ENCODE measurements around the gene ZNF628. TPM values are rescaled to one million over a fixed set of nuclear protein-coding genes. Genes with fewer than 3 reads are reported as not detected.

ZNF628 gene
- total and polyA plus RNA-seq, 2 of the 4 experiments (the other 2 are of a cell fraction), result 0.18 to 1.9 TPM

- Histone ChIP-seq H3K4me2 (ENCODE audit: low read depth, low read length) (no peak overlapping the region), H2BK5ac (ENCODE audit: low read depth, low read length, poor library complexity, severe bottlenecking) (no peak overlapping the region), H3K23ac (ENCODE audit: low read depth, low read length) (no peak overlapping the region), H2AFZ (replicated peaks; ENCODE audit: low read length, poor library complexity) (no peak overlapping the region), H2AK9ac (replicated peaks; ENCODE audit: low read depth, low read length, poor library complexity) (peak overlapping the region; percentile 23), H3K79me1 (ENCODE audit: low read depth in 1 of 2, low read length in 2 of 2) (peaks cover 5 to 12% of the 10 kb centered on the region in 2 experiments; a peak in 3 of 4 replicates), H3K9me3 (ENCODE audit: control insufficient read depth, insufficient read depth, low read length) (no peaks in the 10 kb centered on the region), H4K20me1 (ENCODE audit: insufficient read depth, low read length) (0 out of 2 replicates have a peak, but pooled peaks cover under 1% of the 10 kb centered on the region), H3K27ac (ENCODE audit: insufficient read depth, low read length) (no peak overlapping the region), H4K8ac (ENCODE audit: low read depth in 2 of 2, low read length in 2 of 2) (no peak overlapping the region), H2AK5ac (ENCODE audit: low read depth, low read length) (peak overlapping the region; percentile 40; the same call in 1 of the 2 replicates), H3K36me3 (ENCODE audit: control insufficient read depth, insufficient read depth, low read length) (no peaks in the 10 kb centered on the region), H3K4me1 (ENCODE audit: control insufficient read depth, insufficient read depth, low read length) (peaks cover 8% of the 10 kb centered on the region), H4K5ac (ENCODE audit: low read depth, low read length) (no peak overlapping the region), H4K91ac (ENCODE audit: insufficient read depth, low read depth, low read length) (no peak overlapping the region), H2BK20ac (ENCODE audit: low read depth, low read length) (no peak overlapping the region), H3K4ac (ENCODE audit: low read depth, low read length) (no peak overlapping the region), H3K18ac (ENCODE audit: low read depth, low read length) (no peak overlapping the region), H2BK15ac (ENCODE audit: low read depth, low read length) (no peak overlapping the region), H3K9me1 (ENCODE audit: insufficient read depth, low read length) (peaks cover 4% of the 10 kb centered on the region; the same call in 1 of the 2 replicates), H3K56ac (ENCODE audit: extremely low read depth, insufficient read depth, low read length) (no peak overlapping the region), H3K9ac (ENCODE audit: low read depth, low read length) (no peak overlapping the region), H2BK120ac (ENCODE audit: low read depth, low read length) (no peak overlapping the region), H3K14ac (replicated peaks; ENCODE audit: low read depth, low read length) (no peak overlapping the region), H3K4me3 (ENCODE audit: insufficient read depth, low read depth, low read length) (no peak overlapping the region), H3K27me3 (ENCODE audit: control insufficient read depth, insufficient read depth, low read length) (no peaks in the 10 kb centered on the region)
- ChIA-PET CTCF (no interaction called here), POLR2A (ENCODE audit: unreplicated experiment) (no interaction called here)
- intact Hi-C loops (cut with micrococcal nuclease), result no loop called here
- DNase-seq (no peak), ATAC-seq (ENCODE audit: low read depth) (no peak)
- WGBS, 2 experiments (ENCODE audit: extremely low coverage in 2 of 2, insufficient read length in 1 of 2), result 87% methylated on average over 5 of the region's 11 CpGs; no CpG with 5 or more reads in 1 of the 2 experiments
- dilution Hi-C loops (cut with HindIII; ENCODE audit: low sequenced_read_pairs, unreplicated experiment), result no loop called here
- BruUV-seq (replicated peaks), result no TSS peak
- in situ Hi-C loops (cut with MboI; ENCODE audit: low sequenced_read_pairs), result no loop called here
- no peak for TF ChIP-seq RAD21 (IDR thresholded peaks at IDR 0.05; ENCODE audit: low read length)
- no peak for TF ChIP-seq MAFK (IDR thresholded peaks at IDR 0.05; ENCODE audit: low read depth, low read length)
- no peak for TF ChIP-seq RCOR1 (IDR thresholded peaks at IDR 0.05; ENCODE audit: insufficient replicate concordance, low read length)
- no peak for TF ChIP-seq MAZ (IDR thresholded peaks at IDR 0.05; ENCODE audit: borderline replicate concordance, low read depth, low read length)
- TF ChIP-seq SMC3 (IDR thresholded peaks at IDR 0.05; ENCODE audit: low read depth, low read length), result no peak
- no peak for TF ChIP-seq ELK1 (IDR thresholded peaks at IDR 0.05; ENCODE audit: borderline replicate concordance, low read depth, low read length)
- no peak for TF ChIP-seq NFE2L2 (IDR thresholded peaks at IDR 0.05; ENCODE audit: low read depth, low read length)
- no peak for TF ChIP-seq FOS (IDR thresholded peaks at IDR 0.05; ENCODE audit: low read depth, low read length)
- TF ChIP-seq, protein P1, sequence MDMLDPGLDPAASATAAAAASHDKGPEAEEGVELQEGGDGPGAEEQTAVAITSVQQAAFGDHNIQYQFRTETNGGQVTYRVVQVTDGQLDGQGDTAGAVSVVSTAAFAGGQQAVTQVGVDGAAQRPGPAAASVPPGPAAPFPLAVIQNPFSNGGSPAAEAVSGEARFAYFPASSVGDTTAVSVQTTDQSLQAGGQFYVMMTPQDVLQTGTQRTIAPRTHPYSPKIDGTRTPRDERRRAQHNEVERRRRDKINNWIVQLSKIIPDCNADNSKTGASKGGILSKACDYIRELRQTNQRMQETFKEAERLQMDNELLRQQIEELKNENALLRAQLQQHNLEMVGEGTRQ (IDR thresholded peaks at IDR 0.05; ENCODE audit: low read depth, low read length), result no peak
- no peak for TF ChIP-seq POLR2A (IDR thresholded peaks at IDR 0.05; ENCODE audit: low read depth, low read length)
- TF ChIP-seq CEBPB (IDR thresholded peaks at IDR 0.05; ENCODE audit: low read depth, low read length), result no peak
- no peak for TF ChIP-seq MXI1 (IDR thresholded peaks at IDR 0.05; ENCODE audit: borderline replicate concordance, low read depth, low read length)
- no peak for TF ChIP-seq CHD1 (IDR thresholded peaks at IDR 0.05; ENCODE audit: low read depth, low read length)
- no peak for TF ChIP-seq RFX5 (IDR thresholded peaks at IDR 0.05; ENCODE audit: low read depth, low read length)
- no peak for TF ChIP-seq CTCF (conservative IDR thresholded peaks at IDR 0.05; ENCODE audit: low read depth, low read length)
Observed at GRCh38 chr19:55465460-55466240, 10.8 kb upstream of the ZNF628 start.
